Mesothelial cell of epicardium (in vitro differentiated cells): Measurements from ENCODE around the gene CD46. TPM values are rescaled to one million over a fixed set of nuclear protein-coding genes. Genes with fewer than 3 reads are reported as not detected.

Experiments used
- DNase-seq, 2 experiments: peaks; one replicate each; pipeline ENCODE4 v3.0.0; 2021; ENCODE audit warnings: low spot score in 2 of 2; ENCODE audit not compliant: unreplicated experiment in 2 of 2
- H3K27ac Mint-ChIP-seq: 2 replicates; pipeline ENCODE4 v1.8.0; 2021; ENCODE audit warnings: mixed read lengths
- H3K27me3 Mint-ChIP-seq: 2 replicates; pipeline ENCODE4 v1.8.0; 2021; ENCODE audit warnings: low read depth, mixed read lengths
- H3K36me3 Mint-ChIP-seq: 2 replicates; pipeline ENCODE4 v1.8.0; 2021; ENCODE audit warnings: mixed read lengths
- H3K4me1 Mint-ChIP-seq: 2 replicates; pipeline ENCODE4 v1.8.0; 2021; ENCODE audit warnings: mixed read lengths
- H3K4me3 Mint-ChIP-seq: 2 replicates; pipeline ENCODE4 v1.8.0; 2021; ENCODE audit warnings: mild to moderate bottlenecking, moderate library complexity, mixed read lengths
- H3K9me3 Mint-ChIP-seq: 2 replicates; pipeline ENCODE4 v1.8.0; 2021; ENCODE audit warnings: mixed read lengths
- CTCF ChIP-seq: fragments of 200-600 bp; sonication (generic); IDR thresholded peaks from one replicate; pipeline ENCODE4 v1.5.0; 2021; ENCODE audit warnings: antibody characterized with exemption; ENCODE audit not compliant: unreplicated experiment
- total RNA-seq: library from RNA; stranded (reverse); gene quantifications from 3 replicates; pipeline ENCODE4 v1.2.1, GENCODE V29; 2021

The CD46 gene
- total RNA-seq, 1 donor from 2014 or later: 223 TPM

GRCh38 chr1:207822602-207823451 is 71.0 kb downstream of the CD46 start:
- peaks cover 14% of the 10 kb centered on the region for H3K4me1 Mint-ChIP-seq
- H3K27ac Mint-ChIP-seq: peak overlapping the region; percentile 17
- no peak overlapping the region for H3K4me3 Mint-ChIP-seq
- H3K27me3 Mint-ChIP-seq: peaks cover 2% of the 10 kb centered on the region
- H3K9me3 Mint-ChIP-seq: no peaks in the 10 kb centered on the region
- no peak for TF ChIP-seq CTCF
- DNase-seq: no peak
- no peaks in the 10 kb centered on the region for H3K36me3 Mint-ChIP-seq

DNA sequence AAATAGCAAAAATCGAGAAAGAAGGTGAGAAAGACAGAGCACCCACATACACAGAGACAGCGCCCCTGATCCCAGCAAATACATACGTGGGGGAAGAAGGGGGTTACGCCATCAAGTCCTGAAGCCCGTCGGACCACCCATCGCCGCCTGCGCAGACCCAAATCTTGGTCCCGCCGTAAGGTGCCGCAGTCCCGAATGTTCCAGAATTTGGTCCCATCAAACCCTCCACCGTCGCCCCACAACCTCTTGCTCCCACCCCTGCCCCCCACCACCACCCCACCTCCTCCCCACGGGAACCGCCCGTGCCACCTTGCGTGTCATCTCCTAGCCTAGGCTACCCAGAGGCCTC is 71.7 kb downstream of the CD46 start:
- Mint-ChIP-seq H3K27ac (peak overlapping the region; percentile 90), H3K4me3 (peak overlapping the region; percentile 50)

GRCh38 chr1:207823880-207824566 is 72.2 kb downstream of the CD46 start:
- Mint-ChIP-seq H3K27me3 (peaks cover 2% of the 10 kb centered on the region), H3K27ac (peak overlapping the region; percentile 90), H3K9me3 (no peaks in the 10 kb centered on the region), H3K36me3 (no peaks in the 10 kb centered on the region), H3K4me3 (peak overlapping the region; percentile 50), H3K4me1 (peaks cover 14% of the 10 kb centered on the region)
- peak; percentile 43 for TF ChIP-seq CTCF
- DNase-seq: peak in 1 of 2 experiments; percentile 56

More for the DNA sequence above, 71.7 kb downstream of the CD46 start:
- H3K4me1 Mint-ChIP-seq: peaks cover 14% of the 10 kb centered on the region
- TF ChIP-seq CTCF: no peak
- no peak for DNase-seq
- H3K36me3 Mint-ChIP-seq: no peaks in the 10 kb centered on the region
- peaks cover 2% of the 10 kb centered on the region for H3K27me3 Mint-ChIP-seq
- no peaks in the 10 kb centered on the region for H3K9me3 Mint-ChIP-seq

DNA sequence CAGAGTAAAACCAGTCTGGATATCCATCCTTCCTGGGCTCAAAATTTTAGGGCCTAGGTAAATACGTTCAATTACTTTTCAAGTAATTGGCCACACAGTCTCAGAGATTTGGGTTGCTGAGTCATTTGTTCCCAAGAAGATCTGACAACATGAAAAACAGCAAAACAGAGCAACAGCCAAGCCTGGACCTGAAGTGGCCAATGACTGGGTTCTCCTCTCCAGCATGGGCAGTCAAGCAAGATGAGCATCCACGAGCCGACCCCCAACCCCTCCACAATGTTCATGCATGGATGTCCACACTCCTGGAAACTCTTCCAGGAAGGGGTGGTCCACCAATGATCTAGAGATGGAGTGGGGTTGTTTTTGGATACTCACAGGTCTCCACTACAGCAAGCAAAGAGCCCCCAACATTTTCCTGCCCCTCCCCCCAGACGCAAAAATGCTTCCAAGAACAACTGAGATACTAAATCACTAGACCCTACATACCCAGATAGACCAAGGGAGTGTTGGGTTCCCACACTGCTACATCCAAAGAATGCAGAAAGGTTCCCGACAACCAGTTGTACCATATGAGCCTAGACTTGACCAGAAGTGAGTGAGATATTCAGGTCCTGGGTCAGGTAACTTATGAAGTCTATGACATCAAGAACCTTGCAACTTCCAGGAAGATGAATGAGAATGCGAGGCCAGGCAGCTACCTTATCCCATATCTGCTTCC is 73.0 kb downstream of the CD46 start:
- peaks cover 14% of the 10 kb centered on the region for H3K4me1 Mint-ChIP-seq
- H3K27me3 Mint-ChIP-seq: peaks cover 2% of the 10 kb centered on the region
- no peak for TF ChIP-seq CTCF
- no peak for DNase-seq
- H3K9me3 Mint-ChIP-seq: no peaks in the 10 kb centered on the region
- no peak overlapping the region for H3K27ac Mint-ChIP-seq
- no peaks in the 10 kb centered on the region for H3K36me3 Mint-ChIP-seq
- no peak overlapping the region for H3K4me3 Mint-ChIP-seq

GRCh38 chr1:207825409-207825695 is 73.5 kb downstream of the CD46 start:
- Mint-ChIP-seq H3K27ac (no peak overlapping the region), H3K4me1 (peaks cover 14% of the 10 kb centered on the region), H3K4me3 (no peak overlapping the region), H3K27me3 (peaks cover 2% of the 10 kb centered on the region), H3K9me3 (no peaks in the 10 kb centered on the region), H3K36me3 (no peaks in the 10 kb centered on the region)
- TF ChIP-seq CTCF: no peak
- DNase-seq: no peak
